Measurements from ENCODE around the gene CMA1.

CMA1 gene

GRCh38 chr14:24465368-24465767 lies 42.7 kb downstream of the CMA1 start:
- no peak for DNase-seq

GRCh38 chr14:24463884-24464785 lies 43.9 kb downstream of the CMA1 start:
- DNase-seq = no peak

- DNase-seq = no peak
These were observed 44.8 kb downstream of the CMA1 start for GRCh38 chr14:24463017-24463883.

GRCh38 chr14:24461336-24461735 lies 46.7 kb downstream of the CMA1 start:
- no peak for DNase-seq

- DNase-seq = no peak
These were observed 48.7 kb downstream of the CMA1 start for GRCh38 chr14:24459331-24459730.

- no peak for DNase-seq
These were observed 49.3 kb downstream of the CMA1 start for GRCh38 chr14:24458736-24459135.

GRCh38 chr14:24456980-24457379 lies 51.1 kb downstream of the CMA1 start:
- no peak for DNase-seq

Measured in T-helper 2 cell (primary cell).